Mucosa of descending colon (tissue), 3 donors: ENCODE measurements around the gene IL1RAP. TPM values are rescaled to one million over a fixed set of nuclear protein-coding genes. Genes with fewer than 3 reads are reported as not detected.
A peak's percentile ranks its signal among the peaks of the same experiment; 100 is the strongest.
"Not testable (repeated sequence)": the region's sequence is repeated elsewhere in the genome, so short reads cannot be mapped to it uniquely, and the experiment has no call there.

Experiments
- ATAC-seq: fragments of 200-7000 bp; cut with Tn5 transposase; one replicate; pipeline ENCODE4 v1.9.1; 2020; ENCODE audit warnings: mild to moderate bottlenecking, moderate library complexity
- DNase-seq, 3 donors: peaks; one replicate each; pipeline ENCODE4 v3.0.0-alpha.2; 2020
- H3K36me3 ChIP-seq: fragments of 200-600 bp; one replicate; pipeline ENCODE4 v1.8.0; 2021; ENCODE audit warnings: low read depth, mild to moderate bottlenecking
- H3K4me1 ChIP-seq: fragments of 200-600 bp; one replicate; pipeline ENCODE4 v1.8.0; 2021; ENCODE audit warnings: low read depth, mild to moderate bottlenecking
- H3K4me3 ChIP-seq: fragments of 200-600 bp; one replicate; pipeline ENCODE4 v1.8.0; 2021; ENCODE audit warnings: mild to moderate bottlenecking
- H3K9me3 ChIP-seq: fragments of 200-600 bp; one replicate; pipeline ENCODE4 v1.8.0; 2021; ENCODE audit warnings: mild to moderate bottlenecking
- intact Hi-C, 2 donors: fragments of 100-400 bp; cut with DNase I in 1 of 2; cut with micrococcal nuclease in 1 of 2; formaldehyde crosslinking; loops; one replicate each; pipeline versions ENCODE4 v1.11.0 to v1.11.1; 2022; cut with DNase I, micrococcal nuclease
- total RNA-seq, 3 donors: library from RNA; stranded (reverse); fragmentation: NEBNext Ultra II Directional in 2 of 3; extraction: Animal tissue kit (Norgen Biotek cat#: 25700) in 2 of 3; gene quantifications; one replicate each; pipeline versions ENCODE4 v1.2.1 to v1.2.4, GENCODE V29; 2021 to 2023
- TF ChIP-seq, protein P1 (sequence below): fragments of 200-600 bp; IDR thresholded peaks from one replicate; pipeline ENCODE4 v1.8.0; 2022; ENCODE audit warnings: antibody characterized with exemption, mild to moderate bottlenecking
- donor health status: DM: no; HTN: no; CAD: no; lungs with moderate emphysema.
- donor health status: DM: no; HTN: no; CAD: no.
- donor health status: DM: no; HTN: yes; CAD: no.

IL1RAP gene
- total RNA-seq, 3 donors from 2014 or later = 4.8 to 8.3 (median 5.2) TPM

DNA sequence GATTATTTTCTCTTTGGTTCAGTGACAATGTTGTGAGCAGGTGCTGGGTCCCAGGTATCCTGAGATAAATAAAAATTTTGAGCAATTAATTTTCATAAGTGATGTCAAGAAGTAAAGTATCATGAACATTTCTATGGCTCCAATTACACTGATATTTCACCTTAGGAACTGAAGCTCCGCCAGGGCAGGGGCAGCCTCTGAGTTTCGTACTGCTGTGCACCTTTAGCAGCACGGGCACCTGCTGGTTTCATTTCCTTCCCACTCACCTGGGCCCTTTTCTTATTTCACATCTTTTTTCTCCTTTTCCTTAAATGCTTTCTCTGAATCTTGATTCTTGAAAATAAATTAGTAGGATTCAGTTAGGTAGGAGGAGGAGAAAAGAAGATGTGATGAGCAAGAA, 1.2 kb upstream of the IL1RAP start:
- H3K36me3 ChIP-seq = no peaks in the 10 kb centered on the region
- ATAC-seq = no peak
- no peaks in the 10 kb centered on the region for H3K9me3 ChIP-seq
- peaks cover 5% of the 10 kb centered on the region for H3K4me1 ChIP-seq
- intact Hi-C loops = no loop called here
- TF ChIP-seq, protein P1, sequence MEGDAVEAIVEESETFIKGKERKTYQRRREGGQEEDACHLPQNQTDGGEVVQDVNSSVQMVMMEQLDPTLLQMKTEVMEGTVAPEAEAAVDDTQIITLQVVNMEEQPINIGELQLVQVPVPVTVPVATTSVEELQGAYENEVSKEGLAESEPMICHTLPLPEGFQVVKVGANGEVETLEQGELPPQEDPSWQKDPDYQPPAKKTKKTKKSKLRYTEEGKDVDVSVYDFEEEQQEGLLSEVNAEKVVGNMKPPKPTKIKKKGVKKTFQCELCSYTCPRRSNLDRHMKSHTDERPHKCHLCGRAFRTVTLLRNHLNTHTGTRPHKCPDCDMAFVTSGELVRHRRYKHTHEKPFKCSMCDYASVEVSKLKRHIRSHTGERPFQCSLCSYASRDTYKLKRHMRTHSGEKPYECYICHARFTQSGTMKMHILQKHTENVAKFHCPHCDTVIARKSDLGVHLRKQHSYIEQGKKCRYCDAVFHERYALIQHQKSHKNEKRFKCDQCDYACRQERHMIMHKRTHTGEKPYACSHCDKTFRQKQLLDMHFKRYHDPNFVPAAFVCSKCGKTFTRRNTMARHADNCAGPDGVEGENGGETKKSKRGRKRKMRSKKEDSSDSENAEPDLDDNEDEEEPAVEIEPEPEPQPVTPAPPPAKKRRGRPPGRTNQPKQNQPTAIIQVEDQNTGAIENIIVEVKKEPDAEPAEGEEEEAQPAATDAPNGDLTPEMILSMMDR = no peak
- DNase-seq = no peak
- no peak overlapping the region for H3K4me3 ChIP-seq

DNA sequence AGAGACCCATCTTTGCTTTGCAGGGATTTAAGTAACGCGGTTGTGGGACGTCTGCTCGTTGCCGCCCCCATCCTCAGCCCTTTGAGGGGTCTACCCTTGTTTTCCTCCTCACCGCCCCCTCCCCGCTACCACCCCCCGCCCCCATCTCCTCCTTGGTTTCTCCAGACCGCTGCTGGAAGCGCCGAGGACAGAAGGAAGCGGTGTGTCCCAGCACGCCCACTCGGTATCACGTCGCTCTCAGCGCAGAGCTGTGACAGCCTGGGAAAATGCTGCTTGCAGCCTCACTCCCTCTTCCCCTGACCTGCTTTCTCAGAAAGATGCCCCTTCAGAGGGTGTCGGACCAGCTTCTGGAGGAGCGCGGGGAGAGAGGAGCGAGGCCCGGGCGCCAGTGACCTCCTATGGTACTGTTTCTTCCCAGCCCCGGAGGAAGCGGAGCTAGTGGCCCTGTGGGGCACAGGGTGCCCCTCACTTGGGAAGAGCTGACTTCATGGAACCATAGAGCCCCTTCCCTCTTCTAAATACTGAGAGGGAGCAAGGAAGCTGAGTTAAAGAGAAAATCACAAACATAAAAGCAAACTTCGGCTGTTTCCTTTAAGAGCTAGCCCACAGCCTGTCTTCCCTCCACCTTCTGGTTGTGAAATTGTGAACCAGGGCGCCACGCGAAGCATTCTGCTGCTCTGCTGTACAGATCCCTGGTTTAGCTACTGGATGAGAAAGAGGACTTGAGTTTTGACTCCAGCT, 698 bp downstream of the IL1RAP start:
- peak; percentile 55 for ATAC-seq
- H3K4me3 ChIP-seq = peak overlapping the region; percentile 44
- TF ChIP-seq, protein P1 = no peak
- peak; percentile 50 to 63 (median 56) for DNase-seq
- no peaks in the 10 kb centered on the region for H3K36me3 ChIP-seq
- peaks cover 5% of the 10 kb centered on the region for H3K4me1 ChIP-seq
- intact Hi-C loops = no loop called here
- no peaks in the 10 kb centered on the region for H3K9me3 ChIP-seq

GRCh38 chr3:190516416-190516815, 2.5 kb downstream of the IL1RAP start:
- intact Hi-C loops = no loop called here

DNA sequence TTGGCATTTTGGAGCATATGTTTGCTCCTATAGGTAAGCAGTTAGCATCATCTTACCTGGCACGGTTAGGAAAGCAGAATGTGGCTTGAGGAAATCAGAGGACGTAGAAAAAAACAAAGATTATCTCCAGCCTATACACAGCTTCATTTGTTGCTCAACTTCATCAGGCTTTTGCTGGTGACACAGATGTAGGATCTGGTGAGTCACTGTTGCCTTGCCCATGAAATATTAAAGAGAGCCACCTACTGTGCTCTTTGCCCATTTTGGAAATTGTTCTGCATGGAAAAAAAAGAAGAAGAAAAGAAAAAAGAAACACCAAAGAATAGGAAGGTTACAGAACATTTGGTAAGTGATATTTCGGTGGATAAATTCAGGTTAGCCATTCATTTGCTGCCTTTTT, 3.8 kb downstream of the IL1RAP start:
- Histone ChIP-seq H3K9me3 (no peaks in the 10 kb centered on the region), H3K36me3 (no peaks in the 10 kb centered on the region), H3K4me3 (no peak overlapping the region), H3K4me1 (peaks cover 5% of the 10 kb centered on the region)
- intact Hi-C loops = no loop called here
- TF ChIP-seq, protein P1 = no peak
- ATAC-seq = no peak
- DNase-seq = no peak

More at GRCh38 chr3:190516416-190516815, 2.5 kb downstream of the IL1RAP start:
- TF ChIP-seq, protein P1 = no peak
- Histone ChIP-seq H3K4me1 (peaks cover 5% of the 10 kb centered on the region), H3K4me3 (no peak overlapping the region), H3K36me3 (no peaks in the 10 kb centered on the region), H3K9me3 (no peaks in the 10 kb centered on the region)
- ATAC-seq = no peak
- no peak for DNase-seq

DNA sequence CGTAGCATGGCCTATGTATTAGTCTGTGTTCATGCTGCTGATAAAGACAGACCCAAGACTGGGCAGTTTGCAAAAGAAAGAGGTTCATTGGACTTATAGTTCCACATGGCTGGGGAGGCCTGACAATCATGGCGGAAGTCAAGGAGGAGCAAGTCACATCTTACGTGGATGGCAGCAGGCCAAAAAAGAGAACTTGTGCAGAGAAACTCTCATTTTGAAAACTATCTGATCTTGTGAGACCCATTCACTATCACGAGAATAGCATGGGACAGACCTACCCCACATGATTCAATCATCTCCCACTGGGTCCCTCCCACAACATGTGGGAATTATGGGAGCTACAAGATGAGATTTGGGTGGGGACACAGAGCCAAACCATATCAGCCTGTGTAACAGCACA, 4.6 kb downstream of the IL1RAP start:
- ATAC-seq, H3K4me3 ChIP-seq, H3K9me3 ChIP-seq, DNase-seq, H3K4me1 ChIP-seq, intact Hi-C loops, H3K36me3 ChIP-seq: not testable (repeated sequence)

DNA sequence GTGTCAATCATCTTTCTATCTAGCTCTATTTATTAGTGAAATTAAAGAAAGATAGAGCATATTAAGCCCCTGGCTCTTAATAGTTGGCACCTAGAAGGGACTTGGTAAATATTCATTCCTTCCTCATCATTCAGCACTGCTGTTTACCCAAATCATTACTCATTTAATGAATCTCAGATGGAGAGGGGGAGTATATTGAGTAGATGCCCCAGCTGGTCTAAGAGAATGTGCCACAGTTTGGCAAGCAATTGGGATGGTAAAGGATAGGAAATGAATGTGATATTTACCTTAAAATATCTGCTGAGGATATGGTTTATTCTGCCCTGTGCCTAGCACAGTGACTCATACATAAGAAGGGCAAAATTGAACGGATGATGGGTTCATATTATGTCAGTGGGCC, 6.0 kb downstream of the IL1RAP start:
- Histone ChIP-seq H3K4me3 (no peak overlapping the region), H3K36me3 (no peaks in the 10 kb centered on the region), H3K4me1 (peaks cover 4% of the 10 kb centered on the region), H3K9me3 (no peaks in the 10 kb centered on the region)
- intact Hi-C loops = no loop called here
- DNase-seq (no peak), ATAC-seq (no peak)
- TF ChIP-seq, protein P1 = no peak
